CD8-positive, alpha-beta memory T cell (primary cell): ENCODE measurements around the gene FNDC3B. TPM values are rescaled to one million over a fixed set of nuclear protein-coding genes. Genes with fewer than 3 reads are reported as not detected.
A peak's percentile ranks its signal among the peaks of the same experiment; 100 is the strongest.

Source experiments
- CTCF ChIA-PET: fragments of 350-600 bp; sonication (Branson Sonifier 250); formaldehyde crosslinking; loops from one replicate; lab custom pipeline; 2021; ENCODE audit warnings: antibody characterized with exemption; lab: Charles Lee
- POLR2A ChIA-PET: fragments of 350-600 bp; sonication (Branson Sonifier 250); formaldehyde crosslinking; loops from one replicate; lab custom pipeline; 2021; ENCODE audit warnings: antibody characterized with exemption; lab: Charles Lee
- DNase-seq, 5 donors: peaks; one replicate each; pipeline versions ENCODE4 v3.0.0 to v3.0.0-alpha.2; 2020 to 2022; ENCODE audit warnings: mixed read lengths in 1 of 5
- H3K27ac ChIP-seq: one replicate; pipeline ENCODE4 v1.7.0; 2013; ENCODE audit warnings: low read depth, mild to moderate bottlenecking, low read length, moderate library complexity
- H3K27me3 ChIP-seq: 2 replicates; pipeline ENCODE4 v1.7.0; 2013; ENCODE audit warnings: low read length, mild to moderate bottlenecking; ENCODE audit not compliant: insufficient read depth, poor library complexity, severe bottlenecking
- H3K36me3 ChIP-seq: 2 replicates; pipeline ENCODE4 v1.7.0; 2013; ENCODE audit warnings: mild to moderate bottlenecking, low read length, moderate library complexity; ENCODE audit not compliant: insufficient read depth
- H3K4me1 ChIP-seq: 2 replicates; pipeline ENCODE4 v1.7.0; 2013; ENCODE audit warnings: mild to moderate bottlenecking, low read length, moderate library complexity; ENCODE audit not compliant: insufficient read depth
- H3K4me3 ChIP-seq: 2 replicates; pipeline ENCODE4 v1.7.0; 2013; ENCODE audit warnings: mild to moderate bottlenecking, low read length
- H3K9me3 ChIP-seq: 2 replicates; pipeline ENCODE4 v1.7.0; 2013; ENCODE audit warnings: mild to moderate bottlenecking, low read length
- H3K27ac Mint-ChIP-seq, 8 donors: one replicate each; pipeline ENCODE4 v1.8.0; 2020 to 2021; ENCODE audit warnings: mixed read lengths in 8 of 8, mild to moderate bottlenecking in 6 of 8, inconsistent platforms in 3 of 8, moderate library complexity in 3 of 8
- H3K27me3 Mint-ChIP-seq, 2 donors: one replicate each; pipeline ENCODE4 v1.8.0; 2020 to 2021; ENCODE audit warnings: mixed read lengths in 2 of 2, mild to moderate bottlenecking in 1 of 2, moderate library complexity in 1 of 2
- H3K36me3 Mint-ChIP-seq, 3 donors: one replicate each; pipeline ENCODE4 v1.8.0; 2020 to 2021; ENCODE audit warnings: mixed read lengths in 3 of 3, inconsistent platforms in 1 of 3, mild to moderate bottlenecking in 1 of 3
- H3K4me1 Mint-ChIP-seq, 3 donors: one replicate each; pipeline ENCODE4 v1.8.0; 2020 to 2021; ENCODE audit warnings: mixed read lengths in 3 of 3, inconsistent platforms in 1 of 3, mild to moderate bottlenecking in 1 of 3
- H3K4me3 Mint-ChIP-seq, 7 donors: one replicate each; pipeline ENCODE4 v1.8.0; 2020 to 2021; ENCODE audit warnings: mixed read lengths in 7 of 7, mild to moderate bottlenecking in 6 of 7, moderate library complexity in 4 of 7, inconsistent platforms in 2 of 7
- H3K9me3 Mint-ChIP-seq, 5 donors: one replicate each; pipeline ENCODE4 v1.8.0; 2020 to 2022; ENCODE audit warnings: mixed read lengths in 5 of 5, mild to moderate bottlenecking in 3 of 5, moderate library complexity in 2 of 5, inconsistent platforms in 1 of 5
- polyA plus RNA-seq: library from polyadenylated mRNA; unstranded; fragments of 300-500 nt; fragmentation: Illumina TruSeq; gene quantifications from one replicate; pipeline ENCODE4 v1.2.3, GENCODE V29; 2021
- total RNA-seq, 2 experiments: library from RNA; stranded (reverse); gene quantifications; one replicate each; pipeline ENCODE4 v1.2.3, GENCODE V29; 2021

Gene FNDC3B
- total and polyA plus RNA-seq, 3 experiments from 2014 or later = 8.7 to 18.6 (median 17.4) TPM

GRCh38 chr3:172033396-172033795 lies 6.0 kb upstream of the FNDC3B start:
- Mint-ChIP-seq H3K4me1 (peaks cover 9 to 15% (median 9%) of the 10 kb centered on the region in 3 donors), H3K4me3 (no peak overlapping the region), H3K27me3 (peaks cover 5 to 19% of the 10 kb centered on the region in 2 donors), H3K36me3 (peaks cover 0 to 2% (median 0%) of the 10 kb centered on the region in 3 donors), H3K9me3 (no peaks in the 10 kb centered on the region), H3K27ac (no peak overlapping the region)
- Histone ChIP-seq H3K27me3 (no peaks in the 10 kb centered on the region), H3K36me3 (no peaks in the 10 kb centered on the region), H3K4me1 (peaks cover under 1% of the 10 kb centered on the region), H3K9me3 (no peaks in the 10 kb centered on the region), H3K27ac (no peak overlapping the region), H3K4me3 (no peak overlapping the region)
- no peak for DNase-seq
- ChIA-PET POLR2A (no interaction called here), CTCF (no interaction called here)

GRCh38 chr3:172034786-172035685 lies 4.3 kb upstream of the FNDC3B start:
- Mint-ChIP-seq H3K4me3 (peak overlapping the region in 1 of 7 donors; percentile 0), H3K9me3 (no peaks in the 10 kb centered on the region), H3K27ac (peak overlapping the region in 1 of 8 donors; percentile 37), H3K4me1 (peaks cover 17 to 26% (median 19%) of the 10 kb centered on the region in 3 donors), H3K27me3 (peaks cover 5 to 19% of the 10 kb centered on the region in 2 donors), H3K36me3 (peaks cover 0 to 3% (median 2%) of the 10 kb centered on the region in 3 donors)
- no peak overlapping the region for H3K4me3 ChIP-seq
- no peaks in the 10 kb centered on the region for H3K9me3 ChIP-seq
- POLR2A ChIA-PET = interaction anchor here (0.7 kb wide), 1 partner anchor 70 kb away, joined by 5 read pairs; no protein-coding TSS in a partner anchor
- H3K36me3 ChIP-seq = no peaks in the 10 kb centered on the region
- DNase-seq = peak in 2 of 5 donors; percentile 41 to 43
- CTCF ChIA-PET = interaction anchor here (0.8 to 3.7 kb wide), 14 partner anchors 10 to 634 kb away, joined by 3 to 31 read pairs (median 4); no protein-coding TSS in a partner anchor
- H3K27me3 ChIP-seq = no peaks in the 10 kb centered on the region
- no peak overlapping the region for H3K27ac ChIP-seq
- H3K4me1 ChIP-seq = peaks cover 9% of the 10 kb centered on the region

- Mint-ChIP-seq H3K4me1 (peaks cover 26 to 36% (median 27%) of the 10 kb centered on the region in 3 donors), H3K4me3 (no peak overlapping the region), H3K27me3 (peaks cover 0 to 19% of the 10 kb centered on the region in 2 donors), H3K27ac (no peak overlapping the region), H3K9me3 (no peaks in the 10 kb centered on the region), H3K36me3 (peaks cover 0 to 6% (median 2%) of the 10 kb centered on the region in 3 donors)
- Histone ChIP-seq H3K27me3 (no peaks in the 10 kb centered on the region), H3K4me1 (peaks cover 17% of the 10 kb centered on the region), H3K4me3 (no peak overlapping the region), H3K27ac (no peak overlapping the region), H3K9me3 (no peaks in the 10 kb centered on the region), H3K36me3 (no peaks in the 10 kb centered on the region)
- CTCF ChIA-PET = interaction anchor here (1.2 to 3.7 kb wide), 6 partner anchors 50 to 305 kb away, joined by 3 to 31 read pairs (median 8); no protein-coding TSS in a partner anchor
- no peak for DNase-seq
- POLR2A ChIA-PET = no interaction called here
Observed at GRCh38 chr3:172036541-172037215, 2.7 kb upstream of the FNDC3B start.

GRCh38 chr3:172038798-172039435 lies 461 bp upstream of the FNDC3B start:
- Histone ChIP-seq H3K4me3 (peak overlapping the region; percentile 60), H3K4me1 (peaks cover 17% of the 10 kb centered on the region), H3K9me3 (no peaks in the 10 kb centered on the region), H3K36me3 (no peaks in the 10 kb centered on the region), H3K27me3 (no peaks in the 10 kb centered on the region), H3K27ac (peak overlapping the region; percentile 71)
- DNase-seq = no peak
- POLR2A ChIA-PET = interaction anchor here (1.1 kb wide), 1 partner anchor 95 kb away, joined by 4 read pairs; no protein-coding TSS in a partner anchor
- Mint-ChIP-seq H3K4me1 (peaks cover 35 to 54% (median 45%) of the 10 kb centered on the region in 3 donors), H3K36me3 (peaks cover 0 to 6% (median 2%) of the 10 kb centered on the region in 3 donors), H3K27ac (peak overlapping the region in 7 of 8 donors; percentile 80 to 99 (median 96)), H3K27me3 (peaks cover 0 to 8% of the 10 kb centered on the region in 2 donors), H3K9me3 (no peaks in the 10 kb centered on the region), H3K4me3 (peak overlapping the region; percentile 94 to 99 (median 98))
- CTCF ChIA-PET = interaction anchor here (0.6 to 1.6 kb wide), 4 partner anchors 155 to 294 kb away, joined by 3 read pairs; no protein-coding TSS in a partner anchor

GRCh38 chr3:172040078-172040980 lies 951 bp downstream of the FNDC3B start:
- DNase-seq = peak; percentile 14 to 62 (median 38)
- H3K4me3 Mint-ChIP-seq = peak overlapping the region; percentile 85 to 99 (median 94)
- no peaks in the 10 kb centered on the region for H3K9me3 ChIP-seq
- POLR2A ChIA-PET = no interaction called here
- no peaks in the 10 kb centered on the region for H3K9me3 Mint-ChIP-seq
- peaks cover 0 to 2% of the 10 kb centered on the region in 2 donors for H3K27me3 Mint-ChIP-seq
- H3K36me3 Mint-ChIP-seq = peaks cover 0 to 6% (median 0%) of the 10 kb centered on the region in 3 donors
- H3K36me3 ChIP-seq = no peaks in the 10 kb centered on the region
- H3K4me3 ChIP-seq = peak overlapping the region; percentile 62
- H3K27me3 ChIP-seq = no peaks in the 10 kb centered on the region
- CTCF ChIA-PET = no interaction called here
- peaks cover 33 to 61% (median 50%) of the 10 kb centered on the region in 3 donors for H3K4me1 Mint-ChIP-seq
- peaks cover 17% of the 10 kb centered on the region for H3K4me1 ChIP-seq
- peak overlapping the region; percentile 39 to 93 (median 84) for H3K27ac Mint-ChIP-seq
- peak overlapping the region; percentile 71 for H3K27ac ChIP-seq

GRCh38 chr3:172040981-172041963 lies 1.9 kb downstream of the FNDC3B start:
- no peak for DNase-seq
- no peaks in the 10 kb centered on the region for H3K36me3 ChIP-seq
- no peaks in the 10 kb centered on the region for H3K27me3 Mint-ChIP-seq
- H3K27ac ChIP-seq = peak overlapping the region; percentile 71
- peaks cover 17% of the 10 kb centered on the region for H3K4me1 ChIP-seq
- H3K9me3 Mint-ChIP-seq = no peaks in the 10 kb centered on the region
- ChIA-PET POLR2A (no interaction called here), CTCF (interaction anchor here (0.6 to 1.4 kb wide), 3 partner anchors 66 to 583 kb away, joined by 3 read pairs; no protein-coding TSS in a partner anchor)
- peaks cover 33 to 53% (median 52%) of the 10 kb centered on the region in 3 donors for H3K4me1 Mint-ChIP-seq
- H3K27ac Mint-ChIP-seq = peak overlapping the region; percentile 39 to 88 (median 82)
- H3K27me3 ChIP-seq = no peaks in the 10 kb centered on the region
- no peaks in the 10 kb centered on the region for H3K9me3 ChIP-seq
- H3K36me3 Mint-ChIP-seq = peaks cover 0 to 6% (median 0%) of the 10 kb centered on the region in 3 donors
- peak overlapping the region; percentile 64 to 95 (median 86) for H3K4me3 Mint-ChIP-seq
- H3K4me3 ChIP-seq = peak overlapping the region; percentile 45
